Pericardium fibroblast (primary cell): ENCODE results near the gene FLOT2. TPM values are rescaled to one million over a fixed set of nuclear protein-coding genes. Genes with fewer than 3 reads are reported as not detected.

ENCODE experiments used
- total RNA-seq: library from RNA; depleted of rRNA; stranded (reverse); fragments of >200 nt; gene quantifications from 2 replicates; pipeline ENCODE4 v1.2.3, GENCODE V29; 2015

Gene FLOT2, protein sequence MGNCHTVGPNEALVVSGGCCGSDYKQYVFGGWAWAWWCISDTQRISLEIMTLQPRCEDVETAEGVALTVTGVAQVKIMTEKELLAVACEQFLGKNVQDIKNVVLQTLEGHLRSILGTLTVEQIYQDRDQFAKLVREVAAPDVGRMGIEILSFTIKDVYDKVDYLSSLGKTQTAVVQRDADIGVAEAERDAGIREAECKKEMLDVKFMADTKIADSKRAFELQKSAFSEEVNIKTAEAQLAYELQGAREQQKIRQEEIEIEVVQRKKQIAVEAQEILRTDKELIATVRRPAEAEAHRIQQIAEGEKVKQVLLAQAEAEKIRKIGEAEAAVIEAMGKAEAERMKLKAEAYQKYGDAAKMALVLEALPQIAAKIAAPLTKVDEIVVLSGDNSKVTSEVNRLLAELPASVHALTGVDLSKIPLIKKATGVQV
- 34.2 and 60.9 TPM in 2 replicates for total RNA-seq

GRCh38 chr17:28896884-28897768 lies at the start of gene FLOT2:
FLOT2 (minus strand) TSS chr17:28897733; CDS start chr17:28897574, 159 bp downstream.

DNA sequence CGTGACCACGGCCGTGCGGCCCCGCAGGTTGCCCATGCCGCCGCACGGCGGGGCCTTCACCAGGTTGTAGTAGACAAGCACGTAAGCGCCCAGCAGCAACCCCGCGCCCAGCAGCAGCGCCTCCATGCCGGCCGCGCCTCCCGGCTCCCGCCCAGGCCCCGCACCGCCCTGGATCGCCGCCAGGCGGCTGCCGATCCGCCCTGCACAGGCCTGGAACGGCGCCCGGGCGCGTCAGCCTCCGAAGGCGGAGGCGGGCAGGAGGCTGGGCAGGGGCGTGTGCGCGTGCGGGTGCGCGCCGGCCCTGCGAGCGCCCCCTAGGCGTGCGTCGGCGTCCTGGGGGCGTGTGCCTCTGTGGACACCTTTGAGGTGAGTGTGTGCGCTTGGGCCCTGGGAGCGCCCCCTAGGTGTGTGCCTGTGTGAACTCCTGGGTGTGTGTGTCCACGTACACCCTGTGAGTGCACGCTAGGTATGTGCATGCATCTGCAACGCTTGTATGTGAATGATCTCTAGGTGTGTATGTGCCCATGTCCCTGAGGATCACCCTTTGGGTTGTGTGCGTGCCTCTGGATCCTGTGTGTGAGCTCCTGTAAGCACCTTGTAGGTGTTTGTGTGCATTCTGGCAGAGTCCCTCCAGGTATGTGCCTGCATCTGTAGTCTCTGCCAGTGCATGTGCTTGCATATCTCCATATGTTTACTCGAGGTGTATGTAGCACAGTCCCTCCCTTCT lies 5.4 kb upstream of the FLOT2 start, which contains the start of gene DHRS13:
TSS of gene DHRS13 (minus strand) at position 261 of the 727 bp plus-strand sequence. CDS start at position 126, 135 bp downstream.

DNA sequence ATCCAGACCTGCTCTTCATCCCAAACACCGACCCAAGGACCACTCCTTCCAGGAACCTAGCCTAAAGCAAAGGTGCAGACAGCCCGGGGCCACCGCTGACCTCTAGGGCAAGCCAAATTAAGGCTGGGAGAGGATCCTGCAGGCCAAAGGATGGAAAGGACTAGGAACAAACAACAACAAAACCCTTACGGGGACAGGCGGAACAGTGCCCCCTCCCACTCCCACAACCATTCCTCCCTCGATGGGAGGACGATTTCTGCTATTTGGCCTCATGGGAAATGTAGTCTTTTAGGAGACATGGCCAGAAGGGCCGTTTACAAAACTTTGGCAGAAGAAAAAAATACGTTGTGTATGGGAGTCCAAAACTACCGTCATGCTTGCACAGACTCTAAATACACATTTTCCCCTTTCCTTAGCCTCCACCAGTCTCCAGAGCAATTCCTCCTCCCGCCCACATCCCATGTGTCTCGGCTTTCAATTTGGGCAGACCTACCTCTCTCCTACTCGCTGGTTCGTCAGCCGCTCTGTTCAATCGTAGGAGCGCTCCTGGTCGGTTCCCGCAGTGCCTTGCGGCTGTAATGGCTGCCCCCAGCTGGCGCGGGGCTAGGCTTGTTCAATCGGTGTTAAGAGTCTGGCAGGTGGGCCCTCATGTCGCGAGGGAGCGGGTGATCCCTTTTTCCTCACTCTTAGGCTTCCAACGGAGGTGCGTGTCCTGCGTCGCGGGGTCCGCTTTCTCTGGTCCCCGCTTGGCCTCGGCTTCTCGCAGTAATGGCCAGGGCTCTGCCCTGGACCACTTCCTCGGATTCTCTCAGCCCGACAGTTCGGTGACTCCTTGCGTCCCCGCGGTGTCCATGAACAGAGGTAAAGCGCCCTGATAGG lies 42.8 kb downstream of the FLOT2 start, which contains the start of gene ERAL1:
TSS of gene ERAL1 (plus strand) at position 560 of the 879 bp plus-strand sequence. CDS start at position 579, 19 bp downstream.

GRCh38 chr17:28842282-28843012 lies 55.1 kb downstream of the FLOT2 start, which contains the start of gene FAM222B:
FAM222B (minus strand) TSS chr17:28842790; CDS start chr17:28766667, 76,123 bp downstream.

Other genes with a start within 250 kb of the FLOT2 start
- gene SDF2, start 235.8 kb downstream of the FLOT2 start, total RNA-seq, result 41.2 and 63.9 TPM in 2 replicates
- gene SUPT6H, start 235.5 kb downstream of the FLOT2 start, total RNA-seq, result 29.5 and 30.7 TPM in 2 replicates
- gene PROCA1, start 185.8 kb downstream of the FLOT2 start, total RNA-seq, result 2.0 TPM in 1 of 2 replicates, not detected in the other
- 273 and 356 TPM in 2 replicates for gene RAB34, start 179.9 kb downstream of the FLOT2 start, total RNA-seq
- gene RPL23A, start 177.7 kb downstream of the FLOT2 start, total RNA-seq, result 831 and 1,309 TPM in 2 replicates
- gene TLCD1, start 171.5 kb downstream of the FLOT2 start, total RNA-seq, result 11.8 and 20.7 TPM in 2 replicates
- 2.3 and 2.8 TPM in 2 replicates for gene NEK8, start 168.9 kb downstream of the FLOT2 start, total RNA-seq
- gene TRAF4, start 153.7 kb downstream of the FLOT2 start, total RNA-seq, result 17.9 and 27.9 TPM in 2 replicates
- 7.3 and 10.5 TPM in 2 replicates for gene FAM222B, start 54.9 kb downstream of the FLOT2 start, total RNA-seq
- 45.0 and 48.6 TPM in 2 replicates for gene ERAL1, start 42.7 kb downstream of the FLOT2 start, total RNA-seq
- 5.0 and 7.8 TPM in 2 replicates for gene DHRS13, start 5.3 kb upstream of the FLOT2 start, total RNA-seq
- gene PHF12, start 53.8 kb upstream of the FLOT2 start, total RNA-seq, result 14.2 and 16.8 TPM in 2 replicates
- gene SEZ6, start 108.3 kb upstream of the FLOT2 start, total RNA-seq, result not detected in 2 replicates
- 0.34 and 1.1 TPM in 2 replicates for gene PIPOX, start 145.4 kb upstream of the FLOT2 start, total RNA-seq